Measurements from ENCODE around the gene BOC. TPM values are rescaled to one million over a fixed set of nuclear protein-coding genes. Genes with fewer than 3 reads are reported as not detected.

The BOC gene
- total and polyA plus RNA-seq, 2 of the 4 experiments (the other 2 are of a cell fraction) = 6.8 to 15.2 TPM

- H2AK9ac ChIP-seq (replicated peaks; ENCODE audit: low read depth, low read length, poor library complexity) = no peak overlapping the region
- H3K4me2 ChIP-seq (ENCODE audit: low read depth, low read length) = no peak overlapping the region
- ChIA-PET POLR2A (ENCODE audit: unreplicated experiment) (no interaction called here), CTCF (interaction anchor here (0.6 kb wide), 1 partner anchor 197 kb away, joined by 3 read pairs; no protein-coding TSS in a partner anchor)
- dilution Hi-C loops (cut with HindIII; ENCODE audit: low sequenced_read_pairs, unreplicated experiment) (no loop called here), in situ Hi-C loops (cut with MboI; ENCODE audit: low sequenced_read_pairs) (no loop called here), intact Hi-C loops (cut with micrococcal nuclease) (no loop called here)
- no peak overlapping the region for H4K8ac ChIP-seq (ENCODE audit: low read depth in 2 of 2, low read length in 2 of 2)
- H3K4me3 ChIP-seq (ENCODE audit: insufficient read depth, low read depth, low read length) = no peak overlapping the region
- H3K18ac ChIP-seq (ENCODE audit: low read depth, low read length) = no peak overlapping the region
- H3K27me3 ChIP-seq (ENCODE audit: control insufficient read depth, insufficient read depth, low read length) = peaks cover under 1% of the 10 kb centered on the region; the same call in 1 of the 2 replicates
- no peaks in the 10 kb centered on the region for H3K9me3 ChIP-seq (ENCODE audit: control insufficient read depth, insufficient read depth, low read length)
- H2AFZ ChIP-seq (replicated peaks; ENCODE audit: low read length, poor library complexity) = no peak overlapping the region
- peaks cover 6% of the 10 kb centered on the region for H3K9me1 ChIP-seq (ENCODE audit: insufficient read depth, low read length)
- no peak overlapping the region for H3K14ac ChIP-seq (replicated peaks; ENCODE audit: low read depth, low read length)
- no peak overlapping the region for H2BK5ac ChIP-seq (ENCODE audit: low read depth, low read length, poor library complexity, severe bottlenecking)
- no peak overlapping the region for H3K23ac ChIP-seq (ENCODE audit: low read depth, low read length)
- H3K56ac ChIP-seq (ENCODE audit: extremely low read depth, insufficient read depth, low read length) = no peak overlapping the region
- H2BK120ac ChIP-seq (ENCODE audit: low read depth, low read length) = no peak overlapping the region
- DNase-seq = peak; percentile 45
- H3K27ac ChIP-seq (ENCODE audit: insufficient read depth, low read length) = no peak overlapping the region
- no peaks in the 10 kb centered on the region for H3K79me1 ChIP-seq (ENCODE audit: low read depth in 1 of 2, low read length in 2 of 2)
- H2AK5ac ChIP-seq (ENCODE audit: low read depth, low read length) = no peak overlapping the region
- H3K9ac ChIP-seq (ENCODE audit: low read depth, low read length) = no peak overlapping the region
- BruUV-seq (replicated peaks) = no TSS peak
- H3K4me1 ChIP-seq (ENCODE audit: control insufficient read depth, insufficient read depth, low read length) = no peaks in the 10 kb centered on the region
- WGBS, 2 experiments (ENCODE audit: extremely low coverage in 2 of 2, insufficient read length in 1 of 2) = 100% methylated on average over 1 of the region's 7 CpGs; no CpG with 5 or more reads in 1 of the 2 experiments
- no peak overlapping the region for H4K5ac ChIP-seq (ENCODE audit: low read depth, low read length)
- H2BK15ac ChIP-seq (ENCODE audit: low read depth, low read length) = no peak overlapping the region
- no peak; the same call in 1 of the 2 replicates for ATAC-seq (ENCODE audit: low read depth)
- peaks cover 25% of the 10 kb centered on the region for H3K36me3 ChIP-seq (ENCODE audit: control insufficient read depth, insufficient read depth, low read length)
- no peak overlapping the region for H4K91ac ChIP-seq (ENCODE audit: insufficient read depth, low read depth, low read length)
- H4K20me1 ChIP-seq (ENCODE audit: insufficient read depth, low read length) = no peaks in the 10 kb centered on the region
- no peak overlapping the region for H2BK20ac ChIP-seq (ENCODE audit: low read depth, low read length)
- no peak for TF ChIP-seq NFE2L2 (IDR thresholded peaks at IDR 0.05; ENCODE audit: low read depth, low read length)
- no peak for TF ChIP-seq USF2 (IDR thresholded peaks at IDR 0.05; ENCODE audit: low read depth, low read length)
- no peak for TF ChIP-seq SMC3 (IDR thresholded peaks at IDR 0.05; ENCODE audit: low read depth, low read length)
- TF ChIP-seq MXI1 (IDR thresholded peaks at IDR 0.05; ENCODE audit: borderline replicate concordance, low read depth, low read length) = no peak
- no peak for TF ChIP-seq ELK1 (IDR thresholded peaks at IDR 0.05; ENCODE audit: borderline replicate concordance, low read depth, low read length)
- TF ChIP-seq BHLHE40 (IDR thresholded peaks at IDR 0.05; ENCODE audit: low read depth, low read length) = no peak
- no peak for TF ChIP-seq RCOR1 (IDR thresholded peaks at IDR 0.05; ENCODE audit: insufficient replicate concordance, low read length)
- no peak for TF ChIP-seq RAD21 (IDR thresholded peaks at IDR 0.05; ENCODE audit: low read length)
- no peak overlapping the region for H3K4ac ChIP-seq (ENCODE audit: low read depth, low read length)
Observed at GRCh38 chr3:113255100-113255853, 43.9 kb downstream of the BOC start.
